ENCODE results near the gene MYRIP.

DNA sequence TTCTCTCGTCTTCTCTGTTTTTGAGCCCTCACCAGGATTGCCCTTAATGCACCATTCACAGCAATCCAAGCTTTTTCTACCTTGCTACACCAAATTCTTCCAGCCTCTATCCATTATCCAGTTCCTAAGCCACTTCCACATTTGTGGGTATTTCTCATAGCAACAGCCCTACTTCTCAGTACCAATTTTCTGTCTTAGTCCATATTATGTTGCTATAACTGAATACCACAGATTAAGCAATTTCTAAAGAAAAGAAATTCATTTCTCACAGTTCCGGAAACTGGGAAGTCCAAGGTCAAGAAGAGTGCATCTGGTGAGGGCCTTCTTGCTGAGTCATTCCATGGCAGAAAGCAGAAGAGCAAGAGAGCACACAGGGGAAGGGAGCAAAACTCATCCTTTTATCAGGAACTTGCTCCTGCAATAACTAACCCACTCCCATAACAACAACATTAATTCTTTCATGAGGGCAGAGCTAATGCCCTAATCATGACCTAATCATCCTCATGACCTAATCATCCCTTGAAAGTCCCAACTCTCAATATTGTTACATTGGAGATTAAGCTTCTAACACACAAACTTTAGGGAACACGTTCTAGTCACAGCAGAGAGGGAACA, 490.4 kb downstream of the MYRIP start:
- TF ChIP-seq, protein P1, sequence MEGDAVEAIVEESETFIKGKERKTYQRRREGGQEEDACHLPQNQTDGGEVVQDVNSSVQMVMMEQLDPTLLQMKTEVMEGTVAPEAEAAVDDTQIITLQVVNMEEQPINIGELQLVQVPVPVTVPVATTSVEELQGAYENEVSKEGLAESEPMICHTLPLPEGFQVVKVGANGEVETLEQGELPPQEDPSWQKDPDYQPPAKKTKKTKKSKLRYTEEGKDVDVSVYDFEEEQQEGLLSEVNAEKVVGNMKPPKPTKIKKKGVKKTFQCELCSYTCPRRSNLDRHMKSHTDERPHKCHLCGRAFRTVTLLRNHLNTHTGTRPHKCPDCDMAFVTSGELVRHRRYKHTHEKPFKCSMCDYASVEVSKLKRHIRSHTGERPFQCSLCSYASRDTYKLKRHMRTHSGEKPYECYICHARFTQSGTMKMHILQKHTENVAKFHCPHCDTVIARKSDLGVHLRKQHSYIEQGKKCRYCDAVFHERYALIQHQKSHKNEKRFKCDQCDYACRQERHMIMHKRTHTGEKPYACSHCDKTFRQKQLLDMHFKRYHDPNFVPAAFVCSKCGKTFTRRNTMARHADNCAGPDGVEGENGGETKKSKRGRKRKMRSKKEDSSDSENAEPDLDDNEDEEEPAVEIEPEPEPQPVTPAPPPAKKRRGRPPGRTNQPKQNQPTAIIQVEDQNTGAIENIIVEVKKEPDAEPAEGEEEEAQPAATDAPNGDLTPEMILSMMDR (IDR thresholded peaks at IDR 0.05) = no peak
- no peak for TF ChIP-seq POLR2A (IDR thresholded peaks at IDR 0.05)

Data from testis (tissue), 2 donors.